ENCODE measurements around the gene ZNF462. TPM values are rescaled to one million over a fixed set of nuclear protein-coding genes. Genes with fewer than 3 reads are reported as not detected.

Gene ZNF462
- total and polyA plus RNA-seq, 12 donors: 4.9 to 86.9 (median 38.5) TPM

DNA sequence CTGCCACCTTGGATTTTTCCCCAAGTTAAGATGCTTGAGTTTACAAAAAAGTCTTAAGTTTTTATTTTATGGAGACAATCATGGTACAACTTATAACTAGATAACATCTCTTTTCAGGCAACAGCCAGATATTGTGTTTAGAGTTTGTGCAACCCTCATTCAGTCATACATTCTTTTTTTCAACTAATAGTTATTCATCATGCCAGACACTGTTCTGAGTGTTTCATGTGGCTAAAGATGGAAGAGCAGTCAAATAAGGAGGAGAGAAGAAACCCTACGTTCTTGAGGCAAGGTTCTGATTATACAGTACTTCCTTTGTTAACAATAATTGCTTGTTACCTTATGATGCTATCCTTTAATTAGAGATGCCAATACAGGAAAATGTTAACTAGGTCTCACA, 42.1 kb upstream of the ZNF462 start:
- no peaks in the 10 kb centered on the region for H3K9me3 ChIP-seq (replicated peaks in 1 of 3)
- intact Hi-C loops (cut with DNase I): no loop called here
- no peak for DNase-seq
- WGBS, 4 donors: 33 to 52% (median 51%) methylated on average over 1 of the region's 1 CpG
- H3K36me3 ChIP-seq (replicated peaks in 1 of 2): no peaks in the 10 kb centered on the region
- H3K27ac ChIP-seq: no peak overlapping the region
- H3K4me3 ChIP-seq: no peak overlapping the region
- no peaks in the 10 kb centered on the region for H3K27me3 ChIP-seq
- TF ChIP-seq CTCF (IDR thresholded peaks at IDR 0.05): no peak
- H3K4me1 ChIP-seq (replicated peaks in 1 of 2): no peaks in the 10 kb centered on the region

GRCh38 chr9:106828070-106828469, 34.9 kb upstream of the ZNF462 start:
- Histone ChIP-seq H3K36me3 (replicated peaks in 1 of 2) (no peaks in the 10 kb centered on the region), H3K27ac (no peak overlapping the region), H3K9me3 (replicated peaks in 1 of 3) (no peaks in the 10 kb centered on the region), H3K4me3 (no peak overlapping the region), H3K4me1 (replicated peaks in 1 of 2) (no peaks in the 10 kb centered on the region), H3K27me3 (no peaks in the 10 kb centered on the region)
- intact Hi-C loops (cut with DNase I): no loop called here
- 74 to 77% (median 76%) methylated on average over 3 of the region's 3 CpGs for WGBS, 4 donors
- no peak for DNase-seq
- TF ChIP-seq POLR2A (IDR thresholded peaks at IDR 0.05) (no peak), CTCF (IDR thresholded peaks at IDR 0.05) (no peak)

- intact Hi-C loops (cut with DNase I): no loop called here
- no peaks in the 10 kb centered on the region for H3K36me3 ChIP-seq (replicated peaks in 1 of 2)
- no peaks in the 10 kb centered on the region for H3K4me1 ChIP-seq (replicated peaks in 1 of 2)
- no peak for TF ChIP-seq CTCF (IDR thresholded peaks at IDR 0.05)
- TF ChIP-seq POLR2A (IDR thresholded peaks at IDR 0.05): no peak
- H3K4me3 ChIP-seq: no peak overlapping the region
- DNase-seq: no peak
- H3K27ac ChIP-seq: no peak overlapping the region
- H3K9me3 ChIP-seq (replicated peaks in 1 of 3): no peaks in the 10 kb centered on the region
- no peaks in the 10 kb centered on the region for H3K27me3 ChIP-seq
Observed at GRCh38 chr9:106828965-106829364, 34.0 kb upstream of the ZNF462 start.

- no peaks in the 10 kb centered on the region for H3K27me3 ChIP-seq
- H3K4me1 ChIP-seq (replicated peaks in 1 of 2): no peaks in the 10 kb centered on the region
- no peaks in the 10 kb centered on the region for H3K9me3 ChIP-seq (replicated peaks in 1 of 3)
- no peak overlapping the region for H3K27ac ChIP-seq
- intact Hi-C loops (cut with DNase I): no loop called here
- no peak for TF ChIP-seq CTCF (IDR thresholded peaks at IDR 0.05)
- TF ChIP-seq POLR2A (IDR thresholded peaks at IDR 0.05): no peak
- no peak for DNase-seq
- H3K4me3 ChIP-seq: no peak overlapping the region
- no peaks in the 10 kb centered on the region for H3K36me3 ChIP-seq (replicated peaks in 1 of 2)
- WGBS, 4 donors: 82 to 88% (median 83%) methylated on average over 2 of the region's 2 CpGs
Observed at GRCh38 chr9:106829666-106830408, 33.1 kb upstream of the ZNF462 start.
